HG03175 (cell line): ENCODE measurements around the gene TBKBP1.
"Not testable (repeated sequence)": the region's sequence is repeated elsewhere in the genome, so short reads cannot be mapped to it uniquely, and the experiment has no call there.

ENCODE experiments used
- ATAC-seq: cut with Tn5 transposase; IDR thresholded peaks from one replicate; pipeline ENCODE4 v1.9.1; 2021; ENCODE audit warnings: mild to moderate bottlenecking, moderate library complexity; ENCODE audit not compliant: unreplicated experiment

The TBKBP1 gene

DNA sequence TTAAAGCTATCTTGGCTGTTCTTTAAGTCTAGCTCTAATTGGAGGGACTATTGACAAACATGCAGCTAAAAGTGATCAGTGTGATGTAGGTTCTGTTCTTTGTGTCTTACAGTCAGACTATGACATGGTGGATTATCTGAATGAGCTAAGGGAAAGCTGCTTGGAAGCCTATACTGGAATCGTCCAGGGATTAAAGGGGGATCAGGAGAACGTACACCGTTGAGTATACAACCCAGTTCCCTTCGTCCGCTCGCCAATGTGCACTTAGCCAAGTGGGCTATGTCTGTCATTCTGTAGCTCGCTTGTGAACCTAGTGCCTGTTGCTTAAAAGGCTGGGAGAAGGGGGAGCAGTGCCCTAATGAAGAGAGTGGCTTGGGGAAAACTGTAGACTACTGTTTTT lies 15.8 kb upstream of the TBKBP1 start:
- no peak for ATAC-seq

DNA sequence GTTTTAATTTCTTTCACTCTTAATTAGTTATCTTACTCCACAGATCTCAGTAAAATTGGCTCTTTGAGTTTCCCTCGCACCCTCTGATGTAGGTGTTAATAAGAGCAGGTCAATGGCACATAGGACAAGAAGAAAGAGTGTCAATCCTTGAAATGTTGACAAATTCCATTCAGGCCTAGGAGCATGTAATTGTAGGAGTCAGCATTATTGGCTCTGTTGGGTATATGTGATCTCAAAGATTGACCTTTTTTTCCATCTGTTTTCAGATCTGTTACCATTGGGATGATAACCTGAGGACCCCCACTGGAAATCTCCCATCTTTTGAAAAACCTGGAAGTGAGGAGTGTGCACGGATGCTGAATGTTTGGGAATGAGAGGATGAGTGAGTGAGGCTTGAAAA lies 11.8 kb upstream of the TBKBP1 start:
- ATAC-seq = no peak

DNA sequence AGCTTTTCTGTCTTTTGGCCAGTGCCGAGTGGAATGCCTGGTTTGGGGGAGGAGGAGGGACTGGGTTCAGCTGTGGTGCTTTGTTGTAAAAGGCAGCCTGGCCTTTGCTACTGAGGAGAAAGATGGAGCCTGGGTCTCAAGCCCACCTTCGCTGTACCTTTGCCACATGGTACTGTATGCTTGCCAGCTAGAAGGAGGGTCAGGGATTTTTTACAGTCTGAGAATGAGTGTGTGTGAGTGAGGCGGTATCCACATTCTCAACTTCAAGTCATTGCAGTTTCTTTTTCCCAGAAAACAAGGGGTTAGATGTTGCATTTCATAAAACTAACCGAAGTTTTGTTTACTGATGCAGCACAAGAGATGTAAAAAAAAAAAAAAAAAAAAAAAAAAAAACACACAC lies 11.2 kb upstream of the TBKBP1 start:
- ATAC-seq = not testable (repeated sequence)

DNA sequence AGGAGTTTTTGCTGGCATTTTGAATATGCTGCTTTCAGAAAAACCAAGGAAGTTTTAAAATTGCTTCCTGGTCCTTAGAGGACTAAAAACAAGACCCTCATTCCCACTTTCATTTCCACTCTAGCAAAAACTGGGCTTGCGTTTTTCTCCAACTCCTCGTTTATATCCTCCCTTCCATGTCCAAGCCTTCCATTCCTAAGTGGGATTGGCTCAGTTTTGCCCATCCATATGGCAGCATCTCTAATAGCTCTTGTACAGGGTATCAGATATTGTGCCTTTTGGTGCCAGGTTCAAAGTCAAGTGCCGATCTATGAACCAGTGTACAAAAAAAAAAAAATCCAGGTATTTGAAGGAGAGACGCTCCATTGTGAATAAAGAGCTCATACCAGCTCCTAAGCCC lies 9.9 kb upstream of the TBKBP1 start:
- ATAC-seq = no peak

DNA sequence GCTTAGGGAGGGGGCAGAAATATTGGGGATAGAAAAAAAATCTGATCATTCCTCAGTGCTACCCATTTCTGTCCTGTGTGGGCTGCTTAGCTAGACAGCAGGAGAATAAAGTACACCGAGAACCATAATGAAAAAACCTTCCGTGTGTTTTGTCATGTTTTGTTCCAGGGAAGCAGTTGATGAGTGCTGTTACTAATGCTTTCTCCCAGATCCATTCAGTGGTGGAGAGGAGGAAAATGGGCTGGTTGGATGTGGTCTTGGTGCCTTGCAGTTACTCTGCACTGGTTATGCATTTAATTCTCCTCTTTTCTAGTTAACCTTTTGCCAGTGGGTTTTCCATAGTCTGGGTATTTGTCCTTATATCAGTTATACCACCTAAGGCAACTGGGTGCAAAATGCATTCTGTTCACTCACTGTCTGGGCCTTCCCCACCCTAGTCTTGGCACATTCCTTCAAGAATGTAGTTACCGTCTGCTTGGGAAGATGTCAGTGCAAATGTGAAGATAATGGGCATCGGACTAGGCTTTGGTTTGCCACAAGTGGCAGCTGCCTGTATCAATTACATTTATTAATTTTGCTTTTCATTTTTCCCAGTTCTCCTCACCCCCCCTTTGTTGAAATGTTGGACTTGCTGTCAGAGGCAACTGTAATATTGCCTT lies 9.3 kb upstream of the TBKBP1 start:
- no peak for ATAC-seq

DNA sequence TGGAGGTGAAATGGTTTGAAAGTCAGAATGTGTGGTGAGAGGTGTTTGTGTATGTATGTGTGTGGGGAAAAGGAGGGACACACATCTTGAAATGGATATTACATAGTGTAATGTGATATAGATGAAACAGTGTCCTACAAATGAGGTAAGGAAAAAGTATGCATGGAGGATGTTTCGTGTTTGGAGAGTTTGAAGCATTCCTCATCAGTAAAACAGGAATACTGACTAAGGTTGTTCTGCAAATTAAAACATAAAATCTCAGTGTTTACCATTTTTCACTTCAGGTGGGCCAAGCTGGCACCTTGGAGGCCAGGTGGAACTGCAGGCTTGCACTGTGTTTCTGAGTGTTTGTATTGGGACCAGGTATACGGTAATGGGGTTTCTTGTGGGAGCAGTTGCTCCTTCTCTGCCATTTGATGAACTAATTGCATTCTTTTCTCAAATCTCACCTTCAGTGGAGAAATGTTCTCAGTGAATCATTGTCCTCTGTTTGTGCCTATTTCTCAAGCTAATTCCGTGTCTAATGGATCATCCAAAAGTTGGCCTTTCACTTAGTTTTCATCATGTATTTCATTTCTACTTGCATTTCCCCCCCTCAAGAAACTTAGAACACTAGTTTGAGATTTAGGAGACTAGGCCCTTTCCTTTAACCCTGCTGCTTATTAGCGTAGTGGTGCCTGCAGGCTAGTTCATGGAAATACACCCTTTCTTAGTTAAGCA lies 8.2 kb upstream of the TBKBP1 start:
- ATAC-seq = no peak

DNA sequence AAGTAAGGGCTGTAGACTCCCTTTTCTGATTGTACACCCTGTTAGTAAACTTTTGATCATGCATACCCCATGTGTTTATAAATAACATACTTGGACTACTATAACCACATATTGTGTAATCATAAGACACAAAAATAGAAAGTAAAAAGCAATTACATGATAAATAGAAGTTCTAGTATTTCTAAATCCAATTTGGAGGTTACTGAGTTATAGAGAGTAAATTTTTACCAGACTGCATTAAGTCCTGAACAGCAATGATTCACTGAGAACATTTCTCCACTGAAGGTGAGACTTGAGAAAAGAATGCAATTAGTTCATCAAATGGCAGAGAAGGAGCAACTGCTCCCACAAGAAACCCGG lies 7.7 kb upstream of the TBKBP1 start:
- no peak for ATAC-seq

DNA sequence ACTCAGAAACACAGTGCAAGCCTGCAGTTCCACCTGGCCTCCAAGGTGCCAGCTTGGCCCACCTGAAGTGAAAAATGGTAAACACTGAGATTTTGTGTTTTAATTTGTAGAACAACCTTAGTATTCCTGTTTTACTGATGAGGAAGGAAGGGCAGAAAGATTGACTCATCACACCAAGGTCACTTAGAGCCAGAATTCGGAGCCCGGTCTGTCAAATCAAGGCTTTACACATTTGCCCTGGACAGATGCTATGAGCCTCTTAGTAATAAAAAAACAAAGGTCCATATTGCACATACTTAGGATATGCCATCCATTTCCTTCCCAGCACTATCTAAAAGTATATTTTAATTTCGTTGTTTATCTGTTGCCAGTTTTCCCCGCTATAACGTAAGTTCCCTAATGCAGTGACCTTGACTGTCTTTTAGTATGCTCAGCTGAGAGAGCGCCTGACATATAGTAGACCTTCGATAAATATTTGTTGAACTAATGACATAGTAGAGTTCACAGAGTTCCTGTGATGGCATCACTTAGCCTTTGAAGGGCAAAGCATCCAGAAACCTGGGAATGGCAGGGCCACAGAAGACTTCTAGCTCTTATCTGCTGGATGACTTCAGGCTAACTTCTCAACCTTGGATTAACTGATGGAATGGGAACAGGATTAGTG lies 7.2 kb upstream of the TBKBP1 start:
- ATAC-seq = no peak

DNA sequence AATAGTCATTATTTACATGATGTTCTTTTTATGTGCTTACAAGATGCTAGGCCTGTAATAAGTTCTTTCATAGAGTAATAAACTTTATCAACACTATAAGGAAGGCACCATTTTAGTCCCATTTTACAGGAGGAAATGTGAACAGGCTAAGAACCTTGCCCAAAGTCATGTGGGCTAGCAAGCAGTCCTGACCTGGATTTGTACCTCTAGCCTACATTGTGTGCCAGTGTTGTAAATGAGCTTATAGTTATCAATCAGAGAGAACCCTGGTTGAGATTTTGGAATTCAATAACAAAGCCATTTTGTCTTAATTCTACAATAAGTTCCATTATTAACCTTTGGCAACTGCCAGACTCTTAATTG lies 6.7 kb upstream of the TBKBP1 start:
- ATAC-seq = no peak

DNA sequence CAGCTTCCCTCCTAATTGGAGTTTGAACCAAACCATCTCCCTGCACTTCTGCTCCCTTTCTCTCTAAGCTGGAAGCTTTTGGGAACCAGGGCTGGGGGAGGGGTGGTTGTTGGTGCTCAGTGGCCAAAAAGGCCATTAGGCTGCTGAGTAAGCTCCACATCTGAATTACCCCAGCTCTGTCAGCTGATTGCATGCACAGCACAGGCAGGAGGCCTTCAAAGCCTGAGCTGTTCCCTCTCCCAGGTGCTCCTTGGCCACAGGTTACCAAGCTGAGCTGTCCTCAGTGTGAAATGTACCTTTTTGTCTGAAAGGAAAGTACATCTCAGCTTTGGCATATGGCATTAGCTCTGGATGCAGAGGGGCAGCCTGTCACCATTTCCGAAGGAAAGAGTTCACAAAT lies 6.2 kb upstream of the TBKBP1 start:
- no peak for ATAC-seq

DNA sequence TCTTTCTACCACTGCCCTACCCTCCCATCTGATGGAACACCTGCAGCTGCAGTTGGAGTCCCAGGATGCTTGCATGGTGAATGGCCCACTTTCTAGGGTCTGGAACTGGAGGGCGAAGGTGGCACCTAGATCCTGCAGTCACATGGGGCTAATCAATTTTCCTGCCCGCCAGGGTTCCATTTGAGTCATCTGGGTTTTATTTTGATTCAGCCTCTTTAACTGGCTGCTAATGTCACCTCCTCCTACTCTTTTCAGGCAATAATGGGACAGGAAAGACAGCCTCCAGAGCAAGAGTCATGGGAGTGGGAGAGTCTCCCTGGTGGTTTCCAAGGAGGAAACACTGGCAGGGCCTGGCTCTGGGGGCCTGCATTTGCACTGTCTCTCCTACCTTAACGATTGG lies 3.8 kb upstream of the TBKBP1 start:
- ATAC-seq = no peak

DNA sequence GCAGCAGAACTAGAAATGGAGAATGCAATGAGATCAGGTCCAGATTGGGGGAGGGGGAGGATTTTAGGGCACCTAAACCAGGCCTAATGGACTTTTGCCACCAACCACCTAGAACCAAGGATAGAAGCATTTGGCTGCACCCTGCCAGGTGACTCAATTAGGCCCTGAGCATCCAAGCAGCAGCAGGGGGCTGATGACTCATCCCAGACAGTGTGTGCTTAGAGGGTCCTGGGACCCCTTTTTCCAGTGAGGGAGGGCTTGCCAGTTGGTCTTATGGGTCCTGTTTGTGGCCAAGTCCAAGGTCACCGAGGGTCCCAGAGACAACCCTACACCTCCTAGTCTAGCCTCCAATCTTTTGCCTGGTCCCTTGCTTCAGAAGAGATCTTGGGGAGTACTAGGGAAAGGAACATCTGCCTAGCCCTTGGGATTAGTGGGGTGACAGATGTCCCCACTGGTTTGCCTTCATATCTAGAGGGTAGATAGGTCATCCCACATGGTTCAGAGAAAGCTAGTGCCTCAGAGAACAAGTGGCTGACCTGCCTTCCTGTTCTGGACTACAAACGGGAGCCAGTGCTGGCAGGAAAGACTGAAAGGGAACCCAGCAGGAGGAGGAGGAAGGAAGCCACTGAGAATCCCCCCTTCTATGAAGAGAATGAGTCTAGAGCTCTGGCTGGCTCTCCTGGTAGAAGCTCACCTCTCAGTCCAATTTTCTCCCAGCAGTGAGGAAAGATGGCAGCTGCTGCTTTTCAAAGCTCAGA lies 1.6 kb upstream of the TBKBP1 start:
- ATAC-seq = no peak

DNA sequence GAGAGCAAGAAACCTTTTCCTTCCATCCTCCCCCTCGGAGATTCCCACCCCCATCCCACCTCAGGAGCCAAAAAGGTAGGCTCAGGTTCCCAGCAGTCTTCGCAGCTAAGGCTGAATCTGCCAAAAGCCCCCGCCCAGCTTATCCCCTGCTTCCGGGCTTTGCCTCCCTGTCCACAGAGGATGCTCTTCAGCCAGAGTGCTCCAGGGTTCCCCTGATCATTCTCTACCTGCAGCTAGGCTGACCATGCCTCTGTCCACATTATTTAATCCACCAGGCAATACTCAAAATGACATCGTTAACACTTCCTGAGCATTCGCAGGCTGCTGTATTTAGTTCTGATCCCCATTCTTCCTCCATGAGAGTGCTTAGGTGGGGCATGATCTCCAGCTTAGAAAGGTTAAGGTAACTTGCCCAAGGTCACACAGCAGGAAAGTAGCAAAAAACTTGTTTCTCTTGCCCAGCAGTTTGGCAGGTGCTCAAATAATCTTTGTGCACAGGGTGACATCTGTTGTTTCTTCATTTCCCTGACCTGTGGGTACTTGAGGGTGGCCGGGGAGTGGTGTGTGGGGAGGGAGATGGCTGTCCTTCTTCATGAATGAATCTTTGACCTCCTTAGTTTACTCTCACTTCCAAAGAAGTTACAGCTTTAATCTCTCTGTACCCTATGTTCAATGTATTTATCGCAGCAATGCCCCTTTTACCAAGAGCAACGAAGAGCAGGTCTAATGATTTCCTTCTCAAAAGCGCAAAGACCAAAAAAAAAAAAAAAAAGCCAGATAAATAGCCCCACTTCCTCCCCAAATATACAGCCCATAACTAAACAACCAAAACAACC lies 848 bp upstream of the TBKBP1 start:
- no peak for ATAC-seq

DNA sequence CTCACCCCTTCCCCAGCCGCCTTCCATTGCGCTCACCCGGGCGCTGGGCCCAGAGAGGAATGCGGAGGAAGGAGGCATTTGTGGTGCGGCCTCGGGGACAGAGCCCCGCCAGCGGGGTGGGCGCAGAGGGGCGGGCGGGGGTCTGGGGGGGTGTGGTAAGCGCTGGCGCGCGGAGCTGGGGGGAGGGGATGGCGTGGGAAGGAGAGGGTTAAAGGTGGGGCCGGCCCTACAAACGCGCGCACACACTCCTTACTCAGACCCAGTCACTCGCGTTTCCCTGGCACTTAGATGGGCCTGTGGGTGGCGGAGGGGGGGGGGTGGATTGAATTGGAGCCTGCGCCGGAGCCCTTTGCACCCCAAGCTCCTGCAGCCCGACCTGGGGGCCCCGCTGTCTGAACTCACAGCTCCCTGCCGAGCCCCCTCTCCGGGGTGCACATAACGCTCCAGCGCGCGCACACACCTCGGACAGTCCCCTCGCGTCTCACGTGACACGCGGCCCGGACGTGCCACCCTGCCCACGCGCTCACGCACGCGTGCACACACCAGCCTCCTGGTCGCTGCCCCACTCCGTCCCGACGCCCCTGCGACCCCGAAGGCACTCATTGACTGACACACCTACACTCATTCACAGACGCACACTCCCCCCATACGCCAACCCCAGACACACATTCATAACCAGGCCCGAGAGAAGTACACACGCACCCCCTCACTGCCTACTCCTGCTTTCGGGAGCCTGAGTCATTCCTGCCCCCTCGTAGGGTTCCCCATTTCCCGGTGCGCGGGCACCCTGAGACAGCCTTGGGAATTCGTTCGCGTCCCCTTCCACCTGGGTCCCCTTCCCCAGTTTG lies 844 bp downstream of the TBKBP1 start:
- ATAC-seq = no peak

DNA sequence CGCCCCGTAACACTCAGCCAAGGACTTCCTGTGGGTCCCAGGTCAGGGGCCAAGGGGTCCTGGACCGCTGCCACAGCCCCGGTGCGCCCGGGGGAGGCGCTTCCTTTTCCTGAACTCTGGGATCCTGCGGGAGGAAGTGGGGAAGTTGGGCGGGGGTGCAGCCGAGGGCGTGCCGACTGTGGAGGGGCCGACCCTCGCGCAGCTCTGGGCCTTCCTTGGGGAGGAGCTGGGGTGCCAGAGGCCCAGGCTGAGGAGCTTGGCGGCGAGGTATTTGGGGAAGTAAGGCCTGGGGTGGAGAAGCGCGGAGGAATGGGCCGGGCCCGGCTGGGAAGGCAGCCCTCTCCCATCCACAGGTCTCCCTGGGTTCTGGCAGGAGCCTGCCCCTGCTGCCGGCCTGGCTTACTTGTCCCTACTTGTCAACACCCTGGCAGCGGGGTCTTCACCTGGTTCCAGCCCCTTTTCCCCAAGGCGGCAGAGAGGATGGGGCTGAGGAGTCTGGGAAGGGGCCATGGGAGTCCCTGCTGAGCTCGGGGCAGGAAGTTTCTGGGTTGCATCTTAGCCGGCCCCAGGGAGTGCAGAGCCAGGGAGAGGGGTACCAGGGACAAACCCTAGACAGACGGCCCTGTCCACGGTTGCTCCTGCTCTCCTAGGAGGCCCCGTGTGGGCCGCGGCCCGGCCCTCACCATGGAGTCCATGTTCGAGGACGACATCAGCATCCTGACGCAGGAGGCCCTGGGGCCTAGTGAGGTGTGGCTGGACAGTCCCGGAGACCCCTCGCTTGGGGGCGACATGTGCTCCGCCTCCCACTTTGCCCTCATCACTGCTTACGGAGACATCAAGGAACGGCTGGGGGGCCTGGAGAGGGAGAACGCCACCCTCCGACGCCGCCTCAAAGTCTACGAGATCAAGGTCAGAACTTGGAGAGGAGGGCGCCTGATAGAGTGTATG lies 1.7 kb downstream of the TBKBP1 start:
- no peak for ATAC-seq

DNA sequence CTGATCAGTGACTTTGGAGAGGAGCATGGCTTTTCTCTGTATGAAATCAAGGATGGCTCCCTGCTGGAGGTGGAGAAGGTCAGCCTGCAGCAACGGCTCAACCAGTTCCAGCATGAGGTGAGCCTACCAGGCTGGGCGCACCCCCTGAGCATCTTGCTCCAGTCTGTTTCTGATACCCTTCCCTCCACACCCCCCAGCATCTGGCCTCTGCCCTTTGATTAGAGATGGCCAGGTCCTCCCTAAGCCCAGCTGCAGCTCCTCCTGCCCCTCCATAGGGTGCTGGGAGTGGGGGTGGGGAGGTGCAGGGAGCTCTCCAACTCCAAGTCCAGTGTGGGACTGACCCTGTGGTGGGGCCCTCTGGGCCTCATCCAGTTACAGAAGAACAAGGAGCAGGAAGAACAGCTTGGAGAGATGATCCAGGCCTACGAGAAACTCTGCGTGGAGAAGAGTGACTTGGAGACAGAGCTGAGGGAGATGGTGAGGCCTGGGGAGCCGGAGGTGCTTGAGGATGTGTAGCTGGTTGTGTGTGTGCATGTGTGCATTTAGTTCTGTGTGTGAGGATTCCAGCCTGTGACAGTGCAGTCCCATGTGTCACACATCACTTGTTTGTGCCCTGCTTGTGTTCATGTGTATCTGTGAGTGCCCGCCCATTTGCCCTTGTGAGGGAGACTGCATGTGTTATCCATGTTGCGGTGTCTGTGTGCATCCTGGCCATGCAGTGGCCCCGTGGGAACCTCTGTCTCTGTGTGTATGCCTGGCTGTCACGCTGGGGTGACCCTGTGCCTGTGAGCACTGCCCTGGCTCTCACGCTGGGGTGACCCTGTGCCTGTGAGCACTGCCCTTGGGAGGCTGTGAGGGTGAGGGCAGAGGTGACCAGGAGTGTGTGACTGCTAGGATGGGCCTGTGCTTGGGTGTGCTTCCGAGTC lies 3.0 kb downstream of the TBKBP1 start:
- no peak for ATAC-seq

DNA sequence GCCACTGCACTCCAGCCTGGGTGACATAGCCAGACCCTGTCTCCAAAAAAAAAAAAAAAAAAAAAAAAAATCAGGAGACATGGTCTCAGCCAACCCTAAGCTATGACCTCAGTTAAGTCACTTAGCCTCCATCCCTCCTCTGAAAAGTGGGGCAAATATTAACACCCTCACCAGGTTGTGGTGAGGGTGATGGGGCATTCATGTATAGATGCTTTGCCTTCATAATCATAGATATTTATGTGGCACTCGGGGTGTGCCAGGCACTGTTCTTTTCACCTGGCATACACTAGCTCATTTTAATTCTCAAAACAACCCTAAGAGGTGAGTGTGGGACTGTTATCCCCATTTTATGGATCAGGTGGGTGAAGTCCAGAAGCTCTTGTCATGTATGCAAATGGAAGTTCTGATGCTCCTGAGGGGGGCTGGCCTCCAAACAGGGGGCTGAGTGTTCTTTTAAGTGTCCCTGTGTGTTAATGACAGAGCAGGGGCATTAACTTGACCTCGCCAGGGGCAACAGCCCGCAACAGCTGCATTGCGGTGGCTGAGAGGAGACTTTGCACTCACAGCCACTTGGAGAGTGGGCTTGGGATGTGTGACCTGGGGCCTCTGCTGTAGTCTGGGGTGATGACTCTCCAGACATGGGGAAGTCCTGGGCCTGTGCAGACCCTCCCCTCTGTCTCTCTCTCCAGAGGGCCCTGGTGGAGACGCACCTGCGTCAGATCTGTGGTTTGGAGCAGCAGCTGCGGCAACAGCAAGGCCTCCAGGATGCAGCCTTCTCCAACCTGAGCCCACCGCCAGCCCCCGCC lies 4.1 kb downstream of the TBKBP1 start:
- no peak for ATAC-seq
